ENCODE results near the gene DDX5.

DDX5 gene

DNA sequence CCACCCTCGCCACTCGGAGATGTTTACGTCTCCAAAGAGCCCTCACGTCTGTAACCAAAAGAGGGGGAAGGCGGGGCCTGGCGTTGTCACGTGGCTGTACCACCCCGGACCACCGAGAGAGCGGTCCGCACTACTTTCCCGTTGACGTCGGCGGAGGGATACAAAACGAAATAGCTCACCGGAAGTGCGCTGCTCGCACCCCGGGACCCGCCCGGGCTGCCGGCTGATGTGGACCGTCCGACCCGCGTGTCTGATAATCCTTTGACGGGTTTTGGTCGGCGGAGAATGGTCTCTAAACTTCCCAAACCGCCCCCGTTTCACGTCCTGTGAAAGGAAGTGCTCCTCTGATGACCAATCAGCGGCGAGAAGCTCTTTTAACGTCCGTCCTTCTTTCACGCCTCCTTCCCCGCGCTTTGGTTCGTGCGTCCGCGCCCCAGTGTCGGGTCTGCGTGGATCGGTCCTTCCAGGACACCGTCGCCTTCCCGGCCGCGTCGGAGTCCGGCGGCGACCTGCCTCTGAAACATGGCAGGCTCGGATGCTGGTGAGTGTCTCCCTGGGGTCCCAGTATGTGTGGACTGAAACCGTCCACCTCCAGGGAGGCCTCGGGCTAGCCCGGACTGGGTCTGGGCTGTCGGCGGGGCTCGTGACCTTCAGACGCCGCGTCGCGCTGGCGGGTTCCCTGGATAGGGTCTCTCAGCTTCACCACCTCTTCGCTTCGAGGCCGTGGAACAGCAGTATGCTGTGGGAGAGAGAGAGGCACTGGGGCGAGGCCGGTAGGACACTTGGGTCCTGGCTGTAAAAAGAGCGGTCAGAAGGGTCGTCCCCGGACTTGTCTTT lies 705 bp upstream of the DDX5 start, which contains the start of gene CEP95:
Gene CEP95, plus strand, starts transcription at position 402 of the 837 bp plus-strand sequence. Its CDS starts 121 bp downstream, at position 523.
- DNase-seq (ENCODE audit: low spot score): peak; percentile 93
- in situ Hi-C loops (cut with MboI; ENCODE audit: low sequenced_read_pairs, unreplicated experiment): no loop called here
- TF ChIP-seq, protein P1, sequence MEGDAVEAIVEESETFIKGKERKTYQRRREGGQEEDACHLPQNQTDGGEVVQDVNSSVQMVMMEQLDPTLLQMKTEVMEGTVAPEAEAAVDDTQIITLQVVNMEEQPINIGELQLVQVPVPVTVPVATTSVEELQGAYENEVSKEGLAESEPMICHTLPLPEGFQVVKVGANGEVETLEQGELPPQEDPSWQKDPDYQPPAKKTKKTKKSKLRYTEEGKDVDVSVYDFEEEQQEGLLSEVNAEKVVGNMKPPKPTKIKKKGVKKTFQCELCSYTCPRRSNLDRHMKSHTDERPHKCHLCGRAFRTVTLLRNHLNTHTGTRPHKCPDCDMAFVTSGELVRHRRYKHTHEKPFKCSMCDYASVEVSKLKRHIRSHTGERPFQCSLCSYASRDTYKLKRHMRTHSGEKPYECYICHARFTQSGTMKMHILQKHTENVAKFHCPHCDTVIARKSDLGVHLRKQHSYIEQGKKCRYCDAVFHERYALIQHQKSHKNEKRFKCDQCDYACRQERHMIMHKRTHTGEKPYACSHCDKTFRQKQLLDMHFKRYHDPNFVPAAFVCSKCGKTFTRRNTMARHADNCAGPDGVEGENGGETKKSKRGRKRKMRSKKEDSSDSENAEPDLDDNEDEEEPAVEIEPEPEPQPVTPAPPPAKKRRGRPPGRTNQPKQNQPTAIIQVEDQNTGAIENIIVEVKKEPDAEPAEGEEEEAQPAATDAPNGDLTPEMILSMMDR (IDR thresholded peaks at IDR 0.05; ENCODE audit: borderline replicate concordance, control extremely low read depth, extremely low read depth, insufficient read depth, missing control alignments): no peak

DNA sequence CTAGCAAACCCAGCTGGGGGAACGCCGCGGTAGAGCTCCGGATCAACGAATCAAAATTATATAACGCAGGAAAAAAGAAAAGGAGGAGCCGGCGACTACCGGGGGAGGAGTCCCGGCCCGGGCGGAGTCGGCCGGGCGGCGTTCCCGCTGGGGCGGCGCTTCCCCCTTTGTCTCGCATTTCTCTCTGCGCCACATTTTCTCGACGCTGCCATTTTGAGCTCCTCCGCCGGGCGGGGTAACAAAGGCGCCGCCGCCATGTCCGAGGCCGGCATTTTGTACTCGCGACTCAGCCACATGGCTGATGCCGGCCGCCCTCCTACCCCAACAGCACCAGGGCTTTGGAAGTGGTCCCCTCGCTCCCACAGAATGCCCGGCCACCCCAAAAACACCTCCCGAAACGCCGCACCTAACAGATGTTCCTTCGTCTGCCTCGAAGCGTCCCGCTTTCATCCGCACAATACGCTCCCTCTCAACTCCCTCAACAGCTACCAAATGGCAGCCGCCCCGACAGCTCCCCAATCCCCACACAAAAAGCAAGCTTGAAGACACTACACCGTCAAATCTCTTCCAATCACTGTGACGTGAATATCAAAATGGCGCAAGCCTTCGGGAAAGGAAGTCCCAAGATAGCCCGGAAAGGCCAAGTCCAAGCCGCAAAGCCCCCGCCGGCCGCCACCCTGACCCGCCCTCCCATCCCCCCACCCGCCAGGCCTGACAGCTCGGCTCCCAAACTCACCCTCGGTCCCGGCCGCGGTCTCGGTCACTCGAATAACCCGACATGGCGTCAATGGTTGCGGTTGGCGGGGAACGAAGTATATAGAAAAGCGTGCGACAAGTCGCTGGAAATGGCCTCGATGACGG lies 519 bp downstream of the DDX5 start:
- DNase-seq (ENCODE audit: low spot score): peak; percentile 87
- in situ Hi-C loops (cut with MboI; ENCODE audit: low sequenced_read_pairs, unreplicated experiment): no loop called here
- TF ChIP-seq, protein P1 (IDR thresholded peaks at IDR 0.05; ENCODE audit: borderline replicate concordance, control extremely low read depth, extremely low read depth, insufficient read depth, missing control alignments): no peak

DNA sequence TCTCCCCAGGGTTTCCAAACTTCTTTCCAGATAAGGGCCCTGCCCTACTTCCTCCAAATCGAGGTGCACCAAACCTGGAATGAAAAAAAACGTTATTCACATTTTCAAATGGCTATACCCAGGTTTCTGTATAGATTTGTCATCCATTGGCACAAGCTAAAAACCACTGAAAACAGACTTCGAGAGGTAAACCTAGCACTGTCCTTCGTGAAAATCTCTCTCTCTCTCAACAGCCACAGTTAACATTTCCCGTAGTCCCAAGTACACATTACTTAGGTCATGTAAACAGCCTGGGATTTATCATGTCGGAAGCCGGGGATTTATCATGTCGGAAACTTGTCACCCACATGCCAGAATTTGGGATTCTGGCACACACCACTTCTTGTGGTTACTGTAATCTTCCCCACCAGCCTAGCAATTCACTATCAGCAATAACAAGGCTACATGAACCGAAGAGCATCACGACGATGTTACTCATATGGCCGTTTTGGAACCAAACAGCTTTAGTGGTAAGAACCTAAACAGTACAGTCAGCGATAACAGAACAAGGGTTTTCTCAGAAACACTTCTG lies 1.2 kb downstream of the DDX5 start:
- TF ChIP-seq, protein P1 (IDR thresholded peaks at IDR 0.05; ENCODE audit: borderline replicate concordance, control extremely low read depth, extremely low read depth, insufficient read depth, missing control alignments): no peak
- DNase-seq (ENCODE audit: low spot score): no peak
- in situ Hi-C loops (cut with MboI; ENCODE audit: low sequenced_read_pairs, unreplicated experiment): no loop called here

DNA sequence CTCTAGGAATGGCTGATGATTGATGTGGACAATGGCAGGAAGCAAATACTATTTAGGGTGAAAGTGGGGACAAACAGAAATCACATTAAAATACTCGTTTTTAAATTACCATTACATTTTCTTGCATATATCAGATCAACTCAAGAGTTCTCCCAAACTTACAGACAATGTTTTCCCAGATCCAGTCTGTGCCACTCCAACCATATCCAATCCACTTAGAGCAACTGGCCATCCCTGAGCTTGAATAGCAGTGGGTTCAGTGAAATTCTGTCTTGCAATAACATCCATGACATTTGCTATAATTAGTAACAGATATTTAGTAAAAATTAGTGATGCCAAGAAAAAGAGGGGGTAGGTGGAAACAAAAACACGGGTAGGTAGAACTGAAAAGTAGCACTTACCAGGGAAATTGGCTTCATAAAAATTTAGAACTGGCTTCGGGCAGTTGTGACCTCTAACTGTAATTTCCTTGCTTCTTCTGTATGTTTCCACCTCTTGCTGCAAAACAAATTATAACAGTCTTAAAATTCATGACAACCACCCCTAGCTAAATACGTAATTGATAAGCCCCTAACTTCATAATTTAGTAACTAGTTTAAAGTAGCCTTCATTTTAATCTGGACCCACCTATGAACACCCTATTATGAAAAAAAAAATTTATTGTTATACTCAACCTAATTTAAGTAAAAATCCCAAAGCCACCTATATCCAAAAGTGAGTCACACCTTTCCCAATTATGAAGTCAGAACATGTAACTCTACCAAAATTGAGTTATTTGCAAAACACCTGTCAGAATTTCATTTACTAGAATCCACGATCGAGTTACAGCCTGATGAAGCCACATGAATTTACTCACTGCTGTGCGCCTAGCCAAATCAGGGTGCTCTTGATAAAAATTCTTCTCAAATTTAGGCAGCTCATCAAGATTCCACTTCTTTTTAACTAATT lies 2.0 kb downstream of the DDX5 start:
- in situ Hi-C loops (cut with MboI; ENCODE audit: low sequenced_read_pairs, unreplicated experiment): no loop called here
- TF ChIP-seq, protein P1 (IDR thresholded peaks at IDR 0.05; ENCODE audit: borderline replicate concordance, control extremely low read depth, extremely low read depth, insufficient read depth, missing control alignments): no peak
- DNase-seq (ENCODE audit: low spot score): no peak

DNA sequence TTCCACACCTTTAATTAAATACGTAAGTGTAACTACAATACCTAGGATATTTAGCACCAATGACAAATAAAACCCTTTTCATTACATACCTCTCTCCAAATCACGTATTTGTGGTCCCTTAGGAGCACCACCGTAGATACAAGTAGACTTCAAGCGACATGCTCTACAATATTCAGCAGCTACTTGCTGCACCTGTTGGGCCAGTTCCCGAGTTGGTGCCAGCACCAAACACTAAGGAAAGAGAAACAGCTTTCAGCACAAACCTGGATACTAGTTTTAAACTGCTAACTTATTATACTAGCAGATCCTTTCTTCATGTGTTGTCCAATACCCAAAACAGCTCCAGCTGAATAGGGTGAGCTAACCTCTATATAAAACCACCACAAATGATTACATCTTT lies 2.7 kb downstream of the DDX5 start:
- no peak for DNase-seq (ENCODE audit: low spot score)
- TF ChIP-seq, protein P1 (IDR thresholded peaks at IDR 0.05; ENCODE audit: borderline replicate concordance, control extremely low read depth, extremely low read depth, insufficient read depth, missing control alignments): no peak
- in situ Hi-C loops (cut with MboI; ENCODE audit: low sequenced_read_pairs, unreplicated experiment): no loop called here

Data from GM13976 (cell line).